NCI-H2196 treated with DMSO at 0.1 percent for 48 hours (cell line): ENCODE data around the gene B4GAT1.
"Not testable (repeated sequence)": the region's sequence is repeated elsewhere in the genome, so short reads cannot be mapped to it uniquely, and the experiment has no call there.

Source experiments
- DNase-seq: peaks from one replicate; lab custom pipeline; 2025; ENCODE audit not compliant: unreplicated experiment; lab: John Stamatoyannopoulos, UW

The B4GAT1 gene

GRCh38 chr11:66311965-66312548, 35.4 kb downstream of the B4GAT1 start:
- DNase-seq: peak; percentile 96

GRCh38 chr11:66311470-66311964, 35.9 kb downstream of the B4GAT1 start:
- no peak for DNase-seq

GRCh38 chr11:66310803-66311440, 36.5 kb downstream of the B4GAT1 start:
- DNase-seq: not testable (repeated sequence)

- DNase-seq: no peak
Measured at GRCh38 chr11:66310324-66310723, 37.1 kb downstream of the B4GAT1 start.

- DNase-seq: no peak
Measured at GRCh38 chr11:66309475-66309874, 38.0 kb downstream of the B4GAT1 start.

GRCh38 chr11:66302656-66303055, 44.8 kb downstream of the B4GAT1 start:
- no peak for DNase-seq

- DNase-seq: no peak
Measured at GRCh38 chr11:66299186-66299585, 48.2 kb downstream of the B4GAT1 start.

GRCh38 chr11:66297610-66298009, 49.8 kb downstream of the B4GAT1 start:
- DNase-seq: no peak
